Measurements from ENCODE around the gene PRTFDC1.

PRTFDC1 gene

GRCh38 chr10:24804956-24805355 is 147.4 kb downstream of the PRTFDC1 start:
- no peak for DNase-seq (ENCODE audit: low read depth)
- H3K4me3 ChIP-seq (replicated peaks; ENCODE audit: low read depth, low read length) = no peak overlapping the region
- no peak for TF ChIP-seq CTCF (IDR thresholded peaks at IDR 0.05; ENCODE audit: low read length, missing control alignments)

- DNase-seq (ENCODE audit: low read depth) = no peak
- no peak for TF ChIP-seq CTCF (IDR thresholded peaks at IDR 0.05; ENCODE audit: low read length, missing control alignments)
- H3K4me3 ChIP-seq (replicated peaks; ENCODE audit: low read depth, low read length) = no peak overlapping the region
These were observed 148.0 kb downstream of the PRTFDC1 start for GRCh38 chr10:24804392-24804791.

DNA sequence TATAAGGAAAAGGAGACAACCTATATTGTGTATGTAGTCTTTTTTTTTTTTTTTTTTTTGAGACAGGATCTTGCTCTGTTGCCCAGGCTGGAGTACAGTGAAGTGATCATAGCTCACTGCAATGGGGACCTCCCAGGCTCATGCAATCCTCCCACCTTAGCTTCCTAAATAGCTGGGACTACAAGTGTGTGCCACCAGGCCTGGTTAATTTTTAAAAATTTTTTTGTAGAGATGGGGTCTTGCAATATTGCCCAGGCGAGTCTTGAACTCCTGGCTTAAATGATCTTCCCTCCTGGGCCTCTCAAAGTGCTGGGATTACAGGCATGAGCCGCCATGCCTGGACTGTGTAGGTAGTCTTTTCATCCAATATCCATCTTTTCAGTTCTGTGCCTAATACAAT is 150.0 kb downstream of the PRTFDC1 start:
- no peak for TF ChIP-seq CTCF (IDR thresholded peaks at IDR 0.05; ENCODE audit: low read length, missing control alignments)
- DNase-seq (ENCODE audit: low read depth) = no peak
- H3K4me3 ChIP-seq (replicated peaks; ENCODE audit: low read depth, low read length) = no peak overlapping the region

DNA sequence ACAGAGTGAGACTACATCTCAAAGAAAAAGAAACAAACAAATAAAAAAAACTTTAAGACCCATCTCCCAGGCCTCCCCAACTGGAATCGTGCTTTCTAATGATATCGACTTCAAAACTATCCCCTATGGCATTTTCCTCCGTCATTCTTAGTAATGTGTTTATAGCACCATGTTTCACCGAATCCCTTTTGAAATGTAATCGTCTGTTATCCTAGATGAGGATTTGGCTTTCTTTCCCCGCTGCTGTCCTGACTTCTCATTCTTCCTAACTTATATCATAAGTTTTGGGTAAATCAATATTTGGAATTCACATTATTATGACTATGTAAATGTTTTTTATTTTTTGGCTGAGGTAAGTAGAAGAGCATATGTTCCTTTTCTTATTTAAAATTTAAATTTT is 151.5 kb downstream of the PRTFDC1 start:
- H3K4me3 ChIP-seq (replicated peaks; ENCODE audit: low read depth, low read length) = no peak overlapping the region
- no peak for TF ChIP-seq CTCF (IDR thresholded peaks at IDR 0.05; ENCODE audit: low read length, missing control alignments)
- no peak for DNase-seq (ENCODE audit: low read depth)

Measured in fibroblast of pulmonary artery (primary cell).